Kidney tubule cell (primary cell): ENCODE data around the gene S100A10.
A peak's percentile ranks its signal among the peaks of the same experiment; 100 is the strongest.

ENCODE experiments used
- DNase-seq: peaks from one replicate; pipeline ENCODE4 v3.0.0-alpha.2; 2018; ENCODE audit warnings: low spot score

Gene S100A10

GRCh38 chr1:152013664-152014237 is 20.1 kb upstream of the S100A10 start:
- peak; percentile 62 for DNase-seq

GRCh38 chr1:152009691-152010090 is 16.0 kb upstream of the S100A10 start:
- no peak for DNase-seq

- DNase-seq: no peak
These were observed 13.4 kb upstream of the S100A10 start for GRCh38 chr1:152007047-152007446.

GRCh38 chr1:152005360-152005912 is 11.8 kb upstream of the S100A10 start:
- DNase-seq: no peak

GRCh38 chr1:152003846-152004442 is 10.3 kb upstream of the S100A10 start:
- DNase-seq: peak; percentile 28

- DNase-seq: no peak
These were observed 9.3 kb upstream of the S100A10 start for GRCh38 chr1:152002960-152003359.

GRCh38 chr1:152001631-152002584 is 8.2 kb upstream of the S100A10 start:
- peak; percentile 90 for DNase-seq

- DNase-seq: no peak
These were observed 7.4 kb upstream of the S100A10 start for GRCh38 chr1:152000964-152001630.

- peak; percentile 97 for DNase-seq
These were observed 5.1 kb upstream of the S100A10 start for GRCh38 chr1:151998611-151999362.

- no peak for DNase-seq
These were observed 3.6 kb upstream of the S100A10 start for GRCh38 chr1:151997284-151997570.

GRCh38 chr1:151995774-151996173 is 2.1 kb upstream of the S100A10 start:
- no peak for DNase-seq

- peak; percentile 98 for DNase-seq
These were observed 1.3 kb upstream of the S100A10 start for GRCh38 chr1:151994956-151995355.

GRCh38 chr1:151993084-151993733 is 450 bp downstream of the S100A10 start:
- DNase-seq: no peak

GRCh38 chr1:151992303-151993083 is 1.2 kb downstream of the S100A10 start:
- peak; percentile 100 for DNase-seq

- DNase-seq: peak; percentile 50
These were observed 1.9 kb downstream of the S100A10 start for GRCh38 chr1:151991663-151992302.

GRCh38 chr1:151990856-151991198 is 2.8 kb downstream of the S100A10 start:
- DNase-seq: peak; percentile 76

GRCh38 chr1:151990058-151990855 is 3.4 kb downstream of the S100A10 start:
- peak; percentile 35 for DNase-seq

- DNase-seq: peak; percentile 93
These were observed 4.3 kb downstream of the S100A10 start for GRCh38 chr1:151989211-151989862.
